Ovary (tissue), 9 donors: Measurements from ENCODE around the gene XPO1. TPM values are rescaled to one million over a fixed set of nuclear protein-coding genes. Genes with fewer than 3 reads are reported as not detected.

Experiments
- DNase-seq, 5 donors: peaks; one replicate each; pipeline ENCODE4 v3.0.0-alpha.2; 2019 to 2020
- H3K27ac ChIP-seq, 2 donors: fragments of 200-600 bp; one replicate each; pipeline versions ENCODE4 v1.5.1 to v1.8.0; 2019 to 2022
- H3K27me3 ChIP-seq: fragments of 200-600 bp; one replicate; pipeline ENCODE4 v1.8.0; 2022
- H3K36me3 ChIP-seq: fragments of 200-600 bp; sonication (generic); one replicate; pipeline ENCODE4 v1.5.1; 2019
- H3K4me1 ChIP-seq: one replicate; pipeline ENCODE4 v1.8.1; 2013; ENCODE audit warnings: mild to moderate bottlenecking, moderate library complexity; ENCODE audit not compliant: insufficient read depth
- H3K4me3 ChIP-seq: fragments of 200-600 bp; sonication (generic); one replicate; pipeline ENCODE4 v1.5.1; 2017
- H3K9me3 ChIP-seq, 2 donors: fragments of 200-600 bp in 1 of 2; sonication (generic) in 1 of 2; one replicate each; pipeline versions ENCODE4 v1.5.1 to v1.8.1; 2013 to 2019; ENCODE audit warnings: mild to moderate bottlenecking in 1 of 2, moderate library complexity in 1 of 2
- EP300 ChIP-seq: sonication (generic); formaldehyde crosslinking; IDR thresholded peaks from one replicate; pipeline ENCODE4 v1.6.1; 2017; ENCODE audit warnings: antibody characterized with exemption
- POLR2A ChIP-seq: fragments of 450-650 bp; IDR thresholded peaks from one replicate; pipeline ENCODE4 v1.6.1; 2017; ENCODE audit warnings: antibody characterized with exemption, mild to moderate bottlenecking, moderate library complexity
- WGBS, 3 donors: extraction: QIAGEN DNeasy Blood & Tissue Kit in 1 of 3; methylation state at CpG; one replicate each; pipeline versions ENCODE4 v1.1.5 to v1.1.7; 2013 to 2017; 5-methylcytosine and 5-hydroxymethylcytosine counted together
- intact Hi-C, 4 donors: fragments of 100-400 bp; cut with DNase I; formaldehyde crosslinking; loops; one replicate each; pipeline versions ENCODE4 v1.11.0 to v1.15.1; 2022 to 2023
- polyA plus RNA-seq, 2 donors: library from polyadenylated mRNA; stranded (reverse); fragments of 200-250 nt in 1 of 2; fragments of 350-450 nt in 1 of 2; fragmentation: Illumina TruSeq in 1 of 2; extraction: RNeasy Lipid Tissue Mini Kit (QIAGEN cat#74804) in 1 of 2; gene quantifications; one replicate each; pipeline ENCODE4 v1.2.3, GENCODE V29; 2013 to 2014
- total RNA-seq, 7 donors: library from RNA; depleted of rRNA in 2 of 7; stranded (reverse); fragments of >200 nt in 2 of 7; fragmentation: NEBNext Ultra II Directional in 3 of 7; extraction: Animal tissue kit (Norgen Biotek cat#: 25700) in 3 of 7; gene quantifications; one replicate each; pipeline versions ENCODE4 v1.1.0 to v1.2.4, GENCODE V29; 2016 to 2023
- TF ChIP-seq, protein P1 (sequence below), 3 donors: fragments of 450-650 bp in 2 of 3; fragments of 200-600 bp in 1 of 3; IDR thresholded peaks; one replicate each; pipeline versions ENCODE4 v1.5.1 to v1.8.0; 2016 to 2022; ENCODE audit warnings: antibody characterized with exemption in 3 of 3, mild to moderate bottlenecking in 1 of 3
- donor health status: DM: no; HTN: no; CAD: no; lungs with moderate emphysema.
- donor health status: DM: no; HTN: no; CAD: no.
- donor health status: Bipolar disorder and iron deficiency.
- donor health status: DM: yes; HTN: yes; CAD: no.
- donor health status: DM: no; HTN: no; CAD: no.
- donor health status: DM: yes; HTN: yes; CAD: no.

XPO1 gene
- total and polyA plus RNA-seq, 9 donors = 48.0 to 211 (median 99.4) TPM

DNA sequence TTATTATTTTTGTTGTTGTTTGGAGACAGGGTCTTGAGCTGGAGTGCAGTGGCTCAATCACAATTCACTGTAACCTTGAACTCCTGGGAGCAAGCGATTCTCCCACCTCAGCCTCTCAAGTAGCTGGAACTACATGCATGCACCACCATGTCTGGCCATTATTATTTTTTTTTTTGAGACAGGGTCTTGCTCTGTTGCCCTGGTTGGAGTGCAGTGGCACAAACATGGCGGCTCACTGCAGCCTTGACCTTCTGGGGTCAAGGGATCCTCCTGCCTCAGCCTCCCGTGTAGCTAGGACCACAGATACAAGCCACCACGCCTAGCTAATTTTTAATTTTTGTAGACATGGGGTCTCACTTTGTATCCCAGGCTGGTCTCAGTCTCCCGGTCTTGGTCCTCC is 20.0 kb upstream of the XPO1 start:
- no peak for TF ChIP-seq EP300
- TF ChIP-seq, protein P1, sequence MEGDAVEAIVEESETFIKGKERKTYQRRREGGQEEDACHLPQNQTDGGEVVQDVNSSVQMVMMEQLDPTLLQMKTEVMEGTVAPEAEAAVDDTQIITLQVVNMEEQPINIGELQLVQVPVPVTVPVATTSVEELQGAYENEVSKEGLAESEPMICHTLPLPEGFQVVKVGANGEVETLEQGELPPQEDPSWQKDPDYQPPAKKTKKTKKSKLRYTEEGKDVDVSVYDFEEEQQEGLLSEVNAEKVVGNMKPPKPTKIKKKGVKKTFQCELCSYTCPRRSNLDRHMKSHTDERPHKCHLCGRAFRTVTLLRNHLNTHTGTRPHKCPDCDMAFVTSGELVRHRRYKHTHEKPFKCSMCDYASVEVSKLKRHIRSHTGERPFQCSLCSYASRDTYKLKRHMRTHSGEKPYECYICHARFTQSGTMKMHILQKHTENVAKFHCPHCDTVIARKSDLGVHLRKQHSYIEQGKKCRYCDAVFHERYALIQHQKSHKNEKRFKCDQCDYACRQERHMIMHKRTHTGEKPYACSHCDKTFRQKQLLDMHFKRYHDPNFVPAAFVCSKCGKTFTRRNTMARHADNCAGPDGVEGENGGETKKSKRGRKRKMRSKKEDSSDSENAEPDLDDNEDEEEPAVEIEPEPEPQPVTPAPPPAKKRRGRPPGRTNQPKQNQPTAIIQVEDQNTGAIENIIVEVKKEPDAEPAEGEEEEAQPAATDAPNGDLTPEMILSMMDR (IDR thresholded peaks at IDR 0.05) = no peak
- no peak for TF ChIP-seq POLR2A
- DNase-seq = no peak
- Histone ChIP-seq H3K9me3 (no peaks in the 10 kb centered on the region), H3K27me3 (no peaks in the 10 kb centered on the region), H3K36me3 (no peaks in the 10 kb centered on the region), H3K4me1 (no peaks in the 10 kb centered on the region), H3K27ac (no peak overlapping the region), H3K4me3 (no peak overlapping the region)
- 57 to 80% (median 76%) methylated on average over 5 of the region's 5 CpGs for WGBS, 3 donors
- intact Hi-C loops = no loop called here

DNA sequence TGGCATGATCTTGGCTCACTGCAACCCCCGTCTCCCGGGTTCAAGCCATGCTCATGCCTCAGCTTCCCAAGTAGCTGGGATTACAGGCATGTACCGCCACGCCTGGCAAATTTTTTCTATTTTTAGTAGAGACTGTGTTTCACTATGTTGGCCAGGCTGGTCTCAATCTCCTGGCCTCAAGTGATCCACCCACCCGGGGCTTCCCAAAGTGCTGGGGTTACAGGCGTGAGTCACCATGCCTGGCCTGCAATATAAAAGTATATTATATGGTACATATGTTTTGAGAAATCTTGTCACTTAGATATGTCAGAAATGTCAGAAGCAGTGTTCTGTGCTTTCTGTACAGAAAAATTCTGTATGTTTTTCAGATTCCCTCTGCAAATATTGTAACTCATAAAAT is 19.2 kb upstream of the XPO1 start:
- Histone ChIP-seq H3K36me3 (no peaks in the 10 kb centered on the region), H3K9me3 (no peaks in the 10 kb centered on the region), H3K27me3 (no peaks in the 10 kb centered on the region), H3K4me3 (no peak overlapping the region), H3K4me1 (no peaks in the 10 kb centered on the region), H3K27ac (no peak overlapping the region)
- 77 to 82% (median 81%) methylated on average over 6 of the region's 6 CpGs for WGBS, 3 donors
- intact Hi-C loops = no loop called here
- no peak for DNase-seq
- TF ChIP-seq EP300 (no peak), POLR2A (no peak)
- TF ChIP-seq, protein P1 (IDR thresholded peaks at IDR 0.05) = no peak

DNA sequence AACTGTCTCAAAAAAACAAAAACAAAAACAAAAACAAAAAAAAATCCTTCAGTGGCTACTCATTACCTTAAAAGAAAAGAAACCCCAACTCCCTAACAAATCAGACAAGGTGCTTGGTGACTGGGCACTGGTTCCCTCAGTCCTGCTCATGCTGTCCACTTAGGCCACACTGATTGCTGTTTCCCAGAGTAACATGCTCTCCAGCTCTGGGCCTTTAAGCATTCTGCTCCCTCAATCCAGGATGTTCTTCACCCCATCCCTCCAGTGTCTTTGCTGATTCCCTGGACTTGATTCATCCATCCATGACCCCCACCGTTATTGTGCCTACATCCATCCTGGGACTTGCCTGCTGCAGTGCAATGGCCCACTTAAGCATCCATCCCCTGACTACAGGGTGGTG is 16.4 kb upstream of the XPO1 start:
- intact Hi-C loops = no loop called here
- Histone ChIP-seq H3K36me3 (no peaks in the 10 kb centered on the region), H3K9me3 (no peaks in the 10 kb centered on the region), H3K4me3 (no peak overlapping the region), H3K27ac (no peak overlapping the region), H3K27me3 (no peaks in the 10 kb centered on the region), H3K4me1 (no peaks in the 10 kb centered on the region)
- no peak for DNase-seq
- no peak for TF ChIP-seq POLR2A
- TF ChIP-seq EP300 = no peak
- TF ChIP-seq, protein P1 (IDR thresholded peaks at IDR 0.05) = no peak
- WGBS, 3 donors = 66 to 88% (median 79%) methylated on average over 1 of the region's 1 CpG

DNA sequence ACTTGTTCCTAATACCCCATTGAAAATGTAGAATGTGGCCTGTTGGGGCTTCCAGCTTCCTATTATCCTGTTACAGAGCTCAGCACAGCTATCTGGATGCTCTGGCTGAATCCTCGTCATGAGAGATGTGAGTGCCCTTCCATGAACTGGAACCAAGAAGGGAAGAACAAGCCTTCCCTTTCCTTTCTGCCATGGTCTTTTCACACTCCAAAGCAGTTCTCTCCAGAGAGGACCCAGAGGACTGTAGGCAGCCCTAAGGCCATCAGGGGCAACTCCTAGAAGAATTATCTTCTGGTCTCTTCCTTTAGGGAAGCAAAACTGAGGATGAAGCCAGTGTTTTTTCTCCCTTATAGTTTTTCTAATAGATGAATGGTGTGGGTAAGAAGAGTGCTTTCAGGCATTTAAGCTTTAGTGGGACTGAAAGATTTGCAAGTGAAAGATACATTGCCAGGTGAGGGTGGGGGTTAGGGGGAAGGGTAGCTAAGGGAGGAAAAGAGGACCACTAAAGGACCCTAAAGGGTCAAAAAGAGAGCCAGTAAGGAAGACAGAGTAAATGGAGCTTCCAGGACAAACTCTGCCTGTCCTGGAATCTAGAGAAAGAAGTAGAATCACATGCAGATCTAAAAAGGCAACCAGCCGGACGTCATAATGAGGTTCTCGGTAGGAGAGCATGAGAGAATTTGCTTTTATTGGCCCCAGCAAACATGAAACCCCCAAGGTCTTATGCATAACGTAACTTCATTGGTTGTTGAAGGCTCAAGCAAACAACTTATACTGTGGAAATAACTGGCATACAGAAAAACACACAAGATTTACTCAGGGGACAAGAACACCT is 12.4 kb upstream of the XPO1 start:
- no peaks in the 10 kb centered on the region for H3K4me1 ChIP-seq
- no peak for DNase-seq
- H3K36me3 ChIP-seq = no peaks in the 10 kb centered on the region
- H3K4me3 ChIP-seq = no peak overlapping the region
- TF ChIP-seq, protein P1 (IDR thresholded peaks at IDR 0.05) = no peak
- no peak for TF ChIP-seq POLR2A
- H3K27ac ChIP-seq = no peak overlapping the region
- no peaks in the 10 kb centered on the region for H3K27me3 ChIP-seq
- WGBS, 3 donors = 81 to 84% (median 82%) methylated on average over 5 of the region's 5 CpGs
- H3K9me3 ChIP-seq = no peaks in the 10 kb centered on the region
- intact Hi-C loops = no loop called here
